Measurements from ENCODE around the gene MDGA2.

The MDGA2 gene

DNA sequence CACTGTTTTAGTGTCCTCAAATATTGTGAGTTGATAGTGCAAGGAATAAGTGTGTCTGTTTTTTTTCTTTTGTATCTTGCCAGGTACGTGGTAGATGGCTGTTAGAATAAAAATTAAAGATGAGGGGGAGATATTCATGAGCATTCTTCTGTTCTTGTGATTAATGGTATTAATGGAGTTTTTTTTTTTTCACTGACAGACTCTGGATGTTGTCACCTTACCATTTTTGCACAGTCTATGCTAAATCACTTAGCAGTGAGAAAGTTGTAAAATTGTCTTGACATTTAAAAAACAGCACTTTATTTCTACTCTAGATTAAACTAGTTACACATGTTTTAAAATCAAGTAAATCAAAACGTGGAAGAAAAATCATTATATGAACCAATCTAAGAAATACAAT, 204.3 kb downstream of the MDGA2 start:
- DNase-seq = no peak

DNA sequence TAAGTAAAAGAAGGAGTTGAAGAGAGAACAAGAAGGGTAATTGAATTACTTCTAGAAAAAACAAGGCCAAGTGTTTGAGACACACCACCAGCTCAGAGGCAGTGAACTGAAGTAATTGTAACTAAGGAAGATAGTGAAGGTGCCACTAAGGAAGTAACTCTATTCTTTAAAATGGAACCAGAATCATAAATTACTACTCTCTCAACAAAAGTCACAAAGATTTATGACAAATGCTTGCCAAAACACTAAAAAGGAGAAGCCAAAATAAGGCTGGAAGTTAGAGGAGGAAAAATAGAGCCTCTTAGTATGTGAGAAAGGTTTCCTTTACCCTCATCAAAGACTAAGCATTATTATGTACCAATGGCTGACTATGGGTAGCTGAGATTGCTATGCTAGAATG, 208.5 kb downstream of the MDGA2 start:
- no peak for DNase-seq

DNA sequence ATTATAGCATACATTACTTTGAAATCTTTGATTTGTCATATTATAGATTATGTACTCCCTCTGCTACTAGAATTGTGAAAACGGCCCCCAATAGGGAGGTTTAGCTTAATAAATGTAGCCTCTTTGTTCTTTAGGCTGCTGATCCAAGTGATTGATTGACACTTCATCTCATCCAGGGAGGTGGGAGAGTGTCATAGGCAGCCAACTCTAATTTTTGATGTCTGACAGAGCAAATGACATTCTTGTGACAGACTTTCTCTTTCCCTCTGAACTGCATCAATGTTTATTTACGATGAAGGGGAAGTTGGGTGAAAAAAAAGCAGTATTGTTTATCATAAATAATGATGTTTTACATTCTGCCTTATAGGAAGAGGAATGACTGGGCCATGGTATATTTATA, 221.4 kb downstream of the MDGA2 start:
- no peak for DNase-seq

DNA sequence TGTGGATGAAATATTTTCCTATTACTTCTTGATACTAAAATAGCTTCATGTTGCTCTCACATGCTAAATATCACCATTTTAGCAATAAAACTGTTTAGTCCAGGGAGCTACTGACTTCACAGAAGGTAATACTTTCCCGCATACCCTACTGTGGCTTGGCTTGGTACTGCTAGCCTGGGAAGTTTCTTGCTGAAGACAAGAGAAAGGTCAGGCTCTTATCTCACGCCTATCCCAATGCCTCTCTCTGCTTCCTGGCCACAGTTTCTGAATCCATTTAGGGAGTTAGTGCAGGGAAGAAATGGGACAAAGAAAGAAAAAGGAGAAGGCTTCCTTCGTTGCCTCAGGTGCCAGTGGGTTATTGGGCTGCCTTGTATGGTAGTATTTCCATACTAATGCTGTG, 228.3 kb downstream of the MDGA2 start:
- DNase-seq = no peak

DNA sequence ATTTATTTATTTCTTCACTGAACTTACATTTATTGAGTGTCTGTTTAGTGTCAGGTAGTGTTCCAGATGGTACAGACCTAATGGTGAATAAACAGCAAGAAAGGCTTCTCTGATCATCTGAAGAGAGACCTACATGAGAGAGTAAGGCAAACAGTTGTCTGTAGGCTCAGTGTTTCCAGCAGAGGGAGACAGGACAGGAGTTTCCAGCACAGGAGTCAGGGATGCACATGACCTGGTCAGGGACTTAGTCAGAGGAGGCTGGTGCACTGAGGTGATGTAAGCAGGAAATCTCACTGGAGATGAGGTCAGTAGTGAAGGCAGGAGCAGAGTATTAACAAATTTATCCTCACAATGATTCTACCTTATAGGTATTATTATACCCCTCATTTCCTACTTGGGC, 233.2 kb downstream of the MDGA2 start:
- no peak for DNase-seq

DNA sequence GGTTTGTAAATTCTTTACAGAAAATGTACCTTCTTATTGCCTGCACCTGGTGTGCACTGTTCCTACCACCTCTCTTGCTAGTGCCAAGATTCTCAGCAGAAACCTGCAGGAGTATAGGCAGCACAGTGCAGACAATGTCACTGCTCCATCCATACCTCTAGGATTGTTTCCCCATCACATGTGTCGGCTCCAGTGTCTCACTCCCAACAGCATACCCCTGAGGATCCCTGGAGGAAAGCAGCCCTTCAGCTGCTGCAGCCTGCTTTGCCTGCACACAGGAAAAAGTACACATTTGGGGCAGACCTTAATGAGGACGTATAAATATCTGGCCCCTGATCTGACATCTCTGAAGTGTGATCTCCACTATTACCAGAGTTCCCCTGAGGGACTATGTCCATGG, 235.5 kb downstream of the MDGA2 start:
- DNase-seq = no peak

DNA sequence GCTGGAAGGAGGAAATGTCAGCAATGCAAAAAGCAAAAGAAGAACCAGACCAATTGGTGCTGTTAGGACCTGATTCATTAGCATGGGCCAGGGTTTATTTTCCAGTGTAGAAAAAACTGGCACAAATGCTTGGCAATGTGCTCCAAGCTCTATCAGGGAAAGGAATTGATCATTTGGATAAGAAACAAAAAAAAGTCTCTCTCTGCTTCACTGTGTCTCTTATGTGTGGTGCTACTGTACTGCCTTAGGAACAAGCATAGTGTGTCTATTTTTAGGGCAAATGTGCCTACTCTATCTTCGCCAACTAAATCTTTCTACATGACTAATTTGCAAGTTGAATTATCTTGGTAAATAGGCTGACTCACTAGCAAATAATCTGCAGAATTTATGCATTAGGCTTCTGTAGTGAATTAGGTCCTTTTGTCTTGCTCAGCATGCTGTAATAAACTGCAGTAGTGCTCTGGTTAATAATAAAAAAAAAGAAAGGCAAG, 236.7 kb downstream of the MDGA2 start:
- DNase-seq = no peak

DNA sequence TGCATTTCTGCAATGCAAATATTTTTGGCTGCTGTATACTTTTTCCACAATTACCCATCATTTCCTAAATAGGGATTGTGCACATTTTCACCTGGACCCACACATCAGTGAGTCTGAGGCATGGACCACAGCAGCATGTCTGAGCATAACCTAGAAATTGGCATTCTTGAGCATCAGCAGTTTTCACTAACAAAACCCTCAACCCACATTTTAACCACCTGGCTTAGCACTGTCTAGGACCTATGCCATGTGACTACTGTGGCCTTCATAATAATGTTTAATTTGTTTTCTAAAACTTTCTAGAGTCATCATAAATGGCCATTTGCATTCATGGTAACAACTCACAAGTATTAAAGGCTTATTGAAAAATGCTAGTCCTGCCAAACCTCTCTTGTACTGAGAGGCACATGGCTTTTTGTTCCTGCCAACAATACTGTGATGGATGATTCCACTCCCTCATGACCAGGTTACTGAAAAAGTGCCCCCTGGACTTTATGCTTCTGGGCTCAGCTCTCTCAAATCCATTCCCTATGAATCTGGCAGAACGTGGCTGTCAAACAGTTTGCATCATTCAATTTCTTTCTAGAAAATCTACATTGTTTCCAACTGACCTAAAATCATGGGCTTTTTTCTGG, 240.0 kb downstream of the MDGA2 start:
- DNase-seq = no peak

DNA sequence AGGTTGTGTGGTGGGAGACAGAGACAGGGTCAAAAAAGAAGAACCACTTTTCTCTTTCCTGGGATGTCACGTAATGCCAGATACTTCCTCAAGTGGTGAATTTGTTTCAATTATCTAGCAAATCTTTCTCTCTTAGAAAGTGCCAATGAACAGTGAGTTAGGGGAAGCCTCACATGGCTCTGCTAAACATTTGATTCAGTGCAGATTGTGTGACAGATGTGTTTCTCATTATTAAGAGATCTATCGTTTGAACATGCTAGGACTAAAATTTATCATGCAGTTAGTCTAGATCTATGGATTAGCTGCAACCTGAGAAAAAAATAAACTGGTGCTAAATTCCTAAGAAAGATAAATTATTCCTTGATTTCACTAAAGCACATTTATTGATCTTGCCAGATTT, 247.8 kb downstream of the MDGA2 start:
- no peak for DNase-seq

DNA sequence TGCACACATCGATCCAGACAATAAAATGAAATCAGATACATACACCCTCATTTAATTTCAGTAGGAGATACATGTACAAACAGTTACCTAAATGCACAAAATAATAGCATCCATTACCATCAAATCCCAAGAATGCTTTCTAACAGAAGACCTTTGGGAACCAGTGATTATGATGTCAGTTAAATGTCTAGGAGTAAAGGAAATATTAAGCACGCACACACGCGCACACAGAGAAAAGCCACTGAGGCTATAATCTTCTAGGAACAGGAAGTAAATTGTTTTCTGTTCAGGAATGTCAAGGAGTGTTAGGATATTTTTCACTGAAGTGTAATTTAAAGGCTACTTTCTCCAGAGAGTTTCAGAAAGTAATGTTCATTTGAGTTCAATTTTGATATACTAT, 250.1 kb downstream of the MDGA2 start:
- no peak for DNase-seq

DNA sequence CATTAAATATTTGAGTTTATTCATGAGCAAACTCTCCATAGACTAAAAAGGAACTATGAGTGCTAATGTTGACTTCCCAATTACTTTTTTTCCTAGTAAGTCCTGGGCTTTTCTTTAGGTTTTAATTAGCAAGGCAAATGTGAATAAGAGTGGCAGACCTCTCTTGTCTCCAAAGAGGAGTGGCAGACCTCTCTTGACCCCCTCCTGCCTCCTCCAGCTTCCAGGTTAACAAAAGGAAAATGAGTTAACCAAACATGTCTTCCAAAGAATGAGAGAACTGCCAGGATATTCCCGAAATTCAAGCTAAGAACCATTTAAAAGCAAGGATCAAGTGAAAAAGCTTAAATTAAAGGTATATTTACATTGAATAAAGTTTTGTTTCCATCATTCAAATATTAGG, 253.2 kb downstream of the MDGA2 start:
- no peak for DNase-seq

DNA sequence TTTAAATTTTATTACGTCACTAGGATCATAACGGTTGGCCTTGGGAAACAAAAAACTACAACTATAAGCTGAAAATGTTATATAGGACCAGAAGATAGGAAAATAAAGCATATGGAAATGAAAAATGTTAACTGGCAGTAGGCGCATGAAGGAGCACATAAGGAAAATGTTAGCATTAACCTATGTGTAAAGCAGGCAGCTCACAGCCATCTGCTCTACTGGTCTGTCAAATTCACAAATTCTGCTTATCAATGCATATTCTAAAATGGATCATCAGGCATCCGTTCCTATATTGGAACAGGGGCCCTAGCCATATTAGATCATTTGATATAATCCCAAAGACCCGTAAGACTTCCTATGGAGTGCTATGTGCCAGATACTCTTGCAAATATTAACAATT, 263.9 kb downstream of the MDGA2 start:
- DNase-seq = no peak

DNA sequence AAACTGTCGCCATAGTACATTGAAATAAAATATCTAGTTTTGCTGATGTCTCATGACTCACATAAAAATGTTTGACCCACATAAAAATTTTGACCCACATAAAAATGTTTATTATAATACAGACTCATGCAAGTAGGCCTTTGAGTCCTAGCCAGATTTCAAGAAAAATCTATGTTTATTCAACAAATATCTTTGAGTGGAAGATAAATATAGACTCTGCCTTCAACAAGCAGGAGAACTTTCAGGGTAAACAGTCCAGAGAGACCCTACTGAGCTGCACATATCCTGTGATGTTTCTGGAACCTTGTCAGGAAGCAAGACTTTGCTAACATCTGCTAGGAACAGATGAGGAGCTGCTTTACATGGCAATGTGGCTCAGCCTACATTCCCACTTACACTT, 283.1 kb downstream of the MDGA2 start:
- no peak for DNase-seq

DNA sequence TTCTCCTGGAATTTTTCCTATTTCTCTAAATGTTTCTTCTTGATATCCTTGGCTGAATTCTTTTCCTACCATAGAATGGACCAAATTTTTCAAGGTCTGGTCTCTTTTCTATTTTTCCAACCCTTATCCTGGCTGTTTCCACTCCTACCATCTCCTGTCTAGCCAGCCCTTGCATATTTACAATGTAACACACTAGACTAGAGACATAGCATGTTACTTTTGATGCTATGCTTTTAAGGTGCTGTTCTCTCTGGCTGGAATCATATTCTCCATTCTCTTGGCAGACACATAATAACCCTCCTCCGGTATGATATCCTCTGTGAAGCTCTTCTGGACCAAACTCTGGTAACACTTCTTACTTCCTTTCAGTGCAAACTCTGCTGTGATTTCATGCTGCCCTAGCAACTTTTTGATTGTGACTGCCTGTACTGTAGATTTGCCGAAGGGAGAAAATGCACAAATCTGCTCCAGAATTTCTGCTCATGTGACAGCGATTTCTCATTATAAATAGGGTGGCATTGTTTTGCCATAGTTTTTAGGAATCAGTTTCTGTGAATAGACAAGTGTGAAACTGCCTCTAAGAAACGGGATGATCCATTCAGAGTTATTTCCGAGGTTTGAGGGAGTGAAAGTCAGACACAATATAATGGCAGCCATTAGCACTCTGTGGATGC, 284.4 kb downstream of the MDGA2 start:
- DNase-seq = no peak

DNA sequence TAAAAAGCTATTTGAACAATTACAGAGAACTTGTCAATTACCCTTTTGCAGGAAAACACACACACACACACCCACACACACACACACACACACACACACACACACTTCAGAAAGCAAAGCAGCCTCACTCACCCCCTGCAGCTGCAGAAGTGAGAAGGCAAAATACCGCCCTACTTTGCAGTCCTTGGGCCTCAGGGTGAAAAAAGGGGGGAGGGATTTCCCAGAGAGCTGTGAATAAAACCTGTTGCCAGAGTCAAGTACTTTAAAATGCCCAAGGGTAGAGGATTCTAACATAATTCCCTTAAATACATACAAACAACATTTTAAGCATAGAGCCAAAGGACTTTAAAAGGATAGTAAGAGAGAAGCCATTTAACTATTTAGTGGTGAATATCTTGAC, 285.9 kb downstream of the MDGA2 start:
- no peak for DNase-seq

DNA sequence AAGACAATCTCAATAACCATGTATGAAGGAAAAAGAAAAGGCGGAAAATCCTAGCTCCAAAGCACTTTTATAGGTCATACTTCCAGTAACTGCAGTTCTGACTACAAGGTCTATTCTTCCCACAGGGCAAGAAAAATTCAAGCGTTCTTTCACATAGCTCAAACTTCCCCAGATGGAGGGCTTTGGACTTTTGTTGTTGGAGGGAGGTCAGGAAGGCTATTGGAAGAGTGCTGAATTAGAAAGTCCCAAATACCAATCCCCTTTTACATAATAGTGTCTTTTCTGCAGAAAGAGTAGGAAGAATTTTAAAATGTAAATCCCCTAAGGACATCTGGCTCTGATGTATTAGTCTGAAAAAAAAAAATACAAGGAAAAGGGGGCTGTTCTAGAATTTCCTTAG, 309.4 kb downstream of the MDGA2 start:
- no peak for DNase-seq

DNA sequence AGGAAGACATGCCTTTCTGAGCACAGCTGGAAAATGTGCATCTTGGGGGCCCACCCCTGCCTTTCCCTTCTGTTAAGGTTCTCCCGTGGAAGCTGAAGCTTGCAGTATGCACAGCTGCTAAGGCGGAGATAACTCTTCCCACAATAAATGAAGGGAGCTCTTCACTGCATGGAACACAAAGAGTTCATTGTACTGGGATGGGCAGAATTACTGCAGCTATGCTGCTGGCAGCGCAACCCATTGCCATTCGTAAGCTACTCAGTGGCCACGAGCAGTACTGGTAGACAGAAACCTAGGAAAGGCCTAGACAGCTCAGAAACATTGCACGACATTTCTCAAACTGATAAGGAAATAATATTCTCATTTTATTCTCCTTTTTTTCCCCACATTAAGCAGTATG, 310.2 kb downstream of the MDGA2 start:
- no peak for DNase-seq

DNA sequence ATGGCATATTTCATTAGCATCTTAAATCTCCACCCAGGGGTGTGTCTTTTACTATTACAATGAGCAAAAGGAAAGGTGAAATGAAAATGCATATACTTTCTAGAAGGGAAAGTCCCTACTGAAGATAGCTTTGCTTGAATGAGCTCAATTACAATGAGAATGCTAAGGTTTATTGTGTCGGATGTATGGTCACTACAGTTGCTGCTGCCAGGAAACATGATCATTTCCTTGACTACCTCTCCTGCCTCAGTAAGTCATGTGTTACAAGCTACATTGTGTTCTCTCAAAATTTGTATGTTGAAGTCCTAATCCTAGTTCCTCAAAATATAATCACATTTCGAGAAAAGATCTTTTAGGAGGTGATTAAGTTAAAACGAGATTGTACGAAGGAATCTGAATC, 322.2 kb downstream of the MDGA2 start:
- DNase-seq = no peak

DNA sequence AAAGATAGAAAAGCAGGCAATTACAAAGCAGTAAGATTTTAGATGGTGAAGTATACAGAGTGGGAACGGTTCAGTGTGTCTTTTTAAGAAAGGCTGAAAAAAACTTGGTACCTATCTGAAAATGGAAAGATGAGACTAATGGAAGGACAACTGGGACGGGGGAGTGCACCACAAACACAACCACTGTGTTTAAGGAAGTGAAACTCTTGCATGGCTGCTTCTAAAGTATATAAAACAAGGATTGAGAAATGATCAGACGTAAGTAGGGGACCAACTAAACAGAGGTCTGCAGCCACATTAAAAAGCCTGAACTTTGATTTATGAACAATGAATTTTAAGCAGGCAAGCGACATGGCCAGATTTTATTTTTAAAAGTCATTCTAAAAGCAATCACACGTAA, 328.6 kb downstream of the MDGA2 start:
- DNase-seq = no peak

DNA sequence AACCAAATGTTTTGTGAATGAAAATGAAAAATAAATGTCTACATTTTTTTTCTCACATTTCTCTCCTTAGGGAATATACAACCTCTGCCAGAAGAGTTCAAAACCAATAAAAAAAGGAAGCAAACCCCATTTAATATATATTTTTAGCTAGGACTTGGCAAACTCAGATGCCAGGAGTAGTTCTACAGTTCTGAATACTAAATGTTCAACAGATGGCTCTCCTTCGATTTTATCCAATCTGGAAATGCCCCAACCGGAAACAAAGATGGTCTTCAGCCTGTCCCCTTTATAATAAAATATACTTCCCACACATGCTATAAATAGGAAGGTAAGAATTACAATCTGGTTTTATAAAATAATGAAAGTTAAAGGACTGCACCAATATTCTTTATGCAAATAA, 330.4 kb downstream of the MDGA2 start:
- no peak for DNase-seq

DNA sequence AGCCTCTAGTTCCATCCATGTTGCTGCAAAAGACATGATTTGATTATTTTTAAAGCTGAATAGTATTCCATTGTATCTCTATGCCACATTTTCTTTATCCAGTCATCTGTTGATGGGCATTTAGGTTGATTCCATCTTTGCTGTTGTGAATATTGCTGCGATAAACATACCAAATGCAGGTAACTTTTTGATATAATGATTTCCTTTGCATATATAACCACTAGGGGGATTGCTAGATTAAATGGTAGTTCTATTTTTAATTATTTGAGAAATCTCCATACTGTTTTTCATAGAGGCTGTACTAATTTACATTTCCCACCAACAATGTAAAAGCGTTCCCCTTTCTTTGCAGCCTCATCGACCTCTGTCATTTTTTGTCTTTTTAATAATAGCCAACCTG, 342.5 kb downstream of the MDGA2 start:
- DNase-seq = no peak

DNA sequence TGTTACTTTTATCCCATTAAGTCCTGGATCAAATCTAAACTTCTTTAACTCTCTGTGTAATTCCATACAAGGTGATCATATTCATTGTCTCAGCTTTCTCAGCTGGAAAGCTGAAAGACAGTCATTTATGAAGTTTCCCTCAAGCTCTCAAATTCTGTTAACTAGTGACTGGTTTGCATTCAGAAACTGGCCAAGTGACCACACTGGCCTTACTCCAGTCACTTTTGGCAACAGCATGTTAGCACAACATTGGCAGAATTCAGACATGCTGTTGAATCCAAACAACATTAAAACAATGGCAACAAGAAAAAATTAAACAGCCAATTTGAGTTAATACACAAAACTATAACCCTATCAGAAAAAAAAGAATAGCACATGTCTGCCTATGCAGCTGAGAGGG, 343.3 kb downstream of the MDGA2 start:
- DNase-seq = no peak

DNA sequence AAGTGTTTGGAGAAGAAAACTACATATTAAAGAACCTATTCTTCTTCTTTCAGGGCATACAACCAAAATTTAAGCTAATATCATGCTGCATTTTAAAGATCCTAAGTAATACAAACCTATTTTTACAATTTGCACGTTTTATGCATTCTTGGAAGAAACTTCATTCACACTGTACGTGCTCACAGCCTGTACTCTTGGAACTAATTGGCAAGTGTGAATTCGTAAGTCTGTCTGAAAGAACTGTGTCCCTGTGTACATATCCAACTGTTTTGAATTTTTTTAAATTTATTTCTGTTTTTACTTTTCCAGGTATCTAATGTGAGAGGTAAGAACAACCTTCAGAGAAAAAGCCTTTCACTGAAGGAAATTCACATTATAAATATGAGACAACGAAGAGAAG, 347.0 kb downstream of the MDGA2 start:
- DNase-seq = no peak

DNA sequence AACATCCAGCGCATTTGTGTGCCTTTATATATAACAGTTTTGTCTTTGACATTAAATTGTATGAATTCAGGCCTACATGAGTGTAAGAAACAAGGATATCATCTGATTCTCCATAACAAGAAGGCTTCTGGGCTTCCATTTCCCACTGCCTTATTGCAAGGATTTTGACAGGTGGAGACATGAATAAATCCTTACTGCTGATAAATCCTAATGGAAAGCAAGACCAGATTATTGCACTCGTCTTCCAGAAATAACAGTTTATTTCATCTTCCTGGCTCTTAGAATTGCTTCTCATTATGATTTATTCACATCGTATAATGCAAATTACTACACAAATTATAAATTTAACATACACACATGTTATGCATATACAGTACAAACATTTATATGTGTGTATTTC, 348.1 kb downstream of the MDGA2 start:
- no peak for DNase-seq

DNA sequence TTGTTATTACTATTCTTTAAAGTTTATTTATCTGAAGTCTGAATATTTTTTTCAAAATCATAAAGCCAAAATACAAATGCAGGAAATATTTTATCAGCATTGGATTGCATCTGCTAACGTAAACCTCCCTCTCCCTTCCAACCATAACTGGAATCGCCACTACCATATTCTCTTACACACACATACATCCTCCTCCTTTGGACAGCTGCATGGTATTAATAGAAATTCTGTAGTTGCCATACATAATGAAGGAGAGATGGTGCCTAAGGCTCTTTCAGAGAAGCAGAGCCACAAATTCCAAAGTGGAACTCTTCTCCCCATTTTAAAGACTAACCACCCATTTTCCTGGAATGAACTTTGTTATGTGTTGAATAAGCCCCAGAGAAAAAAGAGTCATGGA, 352.7 kb downstream of the MDGA2 start:
- DNase-seq = no peak
